ENCODE results near the gene RABL3. TPM values are rescaled to one million over a fixed set of nuclear protein-coding genes. Genes with fewer than 3 reads are reported as not detected.
A peak's percentile ranks its signal among the peaks of the same experiment; 100 is the strongest.
"Not testable (repeated sequence)": the region's sequence is repeated elsewhere in the genome, so short reads cannot be mapped to it uniquely, and the experiment has no call there.

The RABL3 gene
- polyA plus RNA-seq, 5 donors: 21.2 to 31.3 (median 26.9) TPM

- DNase-seq: no peak
Measured at GRCh38 chr3:120684896-120685295, 57.4 kb downstream of the RABL3 start.

GRCh38 chr3:120683671-120684301, 58.5 kb downstream of the RABL3 start:
- no peak for DNase-seq

GRCh38 chr3:120683213-120683612, 59.1 kb downstream of the RABL3 start:
- DNase-seq: no peak

GRCh38 chr3:120682095-120682681, 60.1 kb downstream of the RABL3 start, which contains the start of gene HGD:
HGD (minus strand) TSS chr3:120682239; CDS start chr3:120682111, 128 bp downstream.
- DNase-seq: no peak

GRCh38 chr3:120681506-120682038, 60.7 kb downstream of the RABL3 start:
- DNase-seq: no peak

DNA sequence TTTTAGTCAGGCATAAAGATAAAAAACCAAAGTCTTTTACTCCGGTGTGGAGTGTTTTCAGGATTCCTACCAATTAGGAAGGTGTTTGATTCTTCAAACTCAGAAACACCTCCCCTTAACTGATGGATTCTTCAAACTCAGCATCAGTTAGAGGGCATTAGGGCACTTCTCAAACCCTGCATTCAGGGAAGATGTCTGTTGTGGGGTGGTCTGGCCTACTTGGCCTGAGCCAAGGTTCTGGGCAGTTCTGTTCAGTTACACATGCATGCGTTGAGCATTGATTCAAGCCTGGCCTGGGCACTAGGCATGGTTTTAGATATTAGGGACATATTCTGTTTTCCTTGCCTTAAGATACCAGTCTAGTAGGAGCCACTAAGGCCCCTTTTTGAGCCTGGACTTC, 61.3 kb downstream of the RABL3 start:
- DNase-seq: no peak

- DNase-seq: no peak
Measured at GRCh38 chr3:120680193-120680894, 62.0 kb downstream of the RABL3 start.

- DNase-seq: no peak
Measured at GRCh38 chr3:120678984-120679383, 63.3 kb downstream of the RABL3 start.

DNA sequence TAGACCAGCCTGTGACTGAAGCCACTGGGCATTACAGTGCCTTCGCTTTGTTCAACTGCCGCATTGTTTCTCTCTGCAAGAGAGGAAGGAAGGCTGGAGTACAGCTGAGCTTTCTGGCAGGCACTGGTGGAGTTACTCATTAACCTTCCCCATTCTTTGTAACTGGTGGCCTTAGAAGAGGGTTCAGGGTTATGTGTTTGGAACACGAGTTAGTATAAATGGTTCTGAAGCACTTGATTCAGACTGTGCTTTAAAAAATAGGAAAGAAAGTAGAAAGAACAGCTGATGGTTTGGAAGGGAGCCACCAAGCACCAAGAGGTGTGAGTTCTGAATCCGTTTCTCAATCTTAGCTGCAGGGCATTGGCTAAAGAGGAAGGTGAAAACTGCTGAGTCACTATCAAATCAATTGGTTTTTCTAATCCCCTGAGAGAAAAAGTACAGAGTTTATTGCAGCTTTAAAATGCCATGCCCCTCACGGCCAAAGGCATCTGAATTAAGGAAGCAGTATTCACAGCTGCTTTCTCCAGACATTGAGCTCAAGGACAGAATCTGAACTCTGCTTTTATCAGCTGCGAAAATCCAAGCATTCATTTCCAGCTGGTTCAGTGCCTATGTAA, 63.9 kb downstream of the RABL3 start:
- DNase-seq: peak; percentile 65 to 71

GRCh38 chr3:120677193-120677592, 65.1 kb downstream of the RABL3 start:
- DNase-seq: not testable (repeated sequence)

DNA sequence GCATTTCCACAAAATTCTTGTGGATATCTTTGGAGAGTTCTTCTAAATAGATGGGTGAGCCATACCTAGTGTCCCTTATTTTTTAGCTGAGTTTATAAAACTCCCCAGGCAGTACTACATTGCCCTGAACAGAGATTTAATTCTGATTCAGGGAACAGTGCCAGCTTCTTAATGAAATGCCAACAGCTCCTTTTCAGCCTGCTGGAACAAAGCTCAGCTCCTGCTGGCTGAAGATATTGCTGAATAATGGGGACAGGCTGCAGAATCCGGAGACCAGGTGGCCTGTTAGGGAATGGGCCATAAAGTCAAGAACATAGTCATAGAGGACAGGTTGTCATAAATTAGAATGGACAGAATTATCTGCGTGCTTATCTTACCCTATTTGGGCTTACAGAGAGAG, 69.2 kb downstream of the RABL3 start:
- no peak for DNase-seq

DNA sequence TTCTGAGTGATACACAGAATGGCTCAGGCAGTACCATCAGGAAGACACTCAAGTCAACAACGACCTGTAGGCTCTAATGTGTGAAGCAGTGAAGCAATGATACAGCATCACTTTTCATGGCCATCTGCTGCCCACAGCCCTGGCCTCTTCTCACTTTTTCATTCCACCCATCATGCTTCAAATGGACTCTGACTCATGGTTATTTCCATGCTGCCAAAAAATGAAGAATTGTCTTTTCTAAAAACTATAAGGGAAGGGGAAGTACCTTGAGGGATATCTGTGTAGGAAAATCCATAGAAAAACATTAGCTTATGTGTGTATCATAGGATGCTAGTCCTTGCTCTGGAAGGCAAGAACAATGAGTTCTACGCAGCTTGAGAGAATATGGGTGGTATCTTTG, 71.7 kb downstream of the RABL3 start:
- DNase-seq: no peak

DNA sequence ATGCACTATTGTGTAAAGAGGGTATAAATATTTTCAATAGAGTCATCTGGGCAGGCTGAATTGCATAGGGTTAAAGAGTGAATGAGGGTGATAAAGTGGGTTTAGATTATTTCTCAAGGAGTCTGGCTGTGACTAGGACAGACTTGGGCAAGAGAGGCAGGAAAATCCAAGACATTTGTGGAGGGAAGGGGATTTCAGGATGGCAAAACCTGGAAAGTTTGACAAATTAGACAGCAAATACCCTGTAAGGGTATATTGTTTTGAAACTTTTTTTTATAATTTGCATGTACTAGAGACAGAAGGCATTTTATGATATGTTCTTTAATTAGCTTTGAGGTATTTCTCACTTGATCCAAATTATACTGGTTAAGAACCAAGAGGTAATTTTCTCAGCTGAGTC, 77.4 kb downstream of the RABL3 start:
- DNase-seq: no peak

DNA sequence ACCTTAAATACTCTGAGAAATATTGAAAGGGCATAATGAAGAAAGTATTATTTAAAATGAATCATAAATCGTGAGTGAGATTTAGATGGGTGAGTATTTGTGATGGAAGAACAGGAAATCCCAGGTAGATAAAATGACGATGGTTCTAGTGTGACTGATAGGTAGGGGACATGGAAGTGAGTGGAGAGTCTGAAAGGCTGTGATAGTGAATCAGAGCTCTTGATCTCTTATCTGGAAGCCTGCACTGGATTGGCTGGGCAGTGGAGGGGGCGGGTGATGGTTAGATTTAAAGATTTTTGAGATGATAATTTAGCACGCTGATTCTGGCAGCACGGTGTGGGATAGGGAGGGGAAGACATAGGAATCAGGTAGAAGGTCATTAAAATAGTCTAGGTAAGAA, 80.4 kb downstream of the RABL3 start:
- no peak for DNase-seq

DNA sequence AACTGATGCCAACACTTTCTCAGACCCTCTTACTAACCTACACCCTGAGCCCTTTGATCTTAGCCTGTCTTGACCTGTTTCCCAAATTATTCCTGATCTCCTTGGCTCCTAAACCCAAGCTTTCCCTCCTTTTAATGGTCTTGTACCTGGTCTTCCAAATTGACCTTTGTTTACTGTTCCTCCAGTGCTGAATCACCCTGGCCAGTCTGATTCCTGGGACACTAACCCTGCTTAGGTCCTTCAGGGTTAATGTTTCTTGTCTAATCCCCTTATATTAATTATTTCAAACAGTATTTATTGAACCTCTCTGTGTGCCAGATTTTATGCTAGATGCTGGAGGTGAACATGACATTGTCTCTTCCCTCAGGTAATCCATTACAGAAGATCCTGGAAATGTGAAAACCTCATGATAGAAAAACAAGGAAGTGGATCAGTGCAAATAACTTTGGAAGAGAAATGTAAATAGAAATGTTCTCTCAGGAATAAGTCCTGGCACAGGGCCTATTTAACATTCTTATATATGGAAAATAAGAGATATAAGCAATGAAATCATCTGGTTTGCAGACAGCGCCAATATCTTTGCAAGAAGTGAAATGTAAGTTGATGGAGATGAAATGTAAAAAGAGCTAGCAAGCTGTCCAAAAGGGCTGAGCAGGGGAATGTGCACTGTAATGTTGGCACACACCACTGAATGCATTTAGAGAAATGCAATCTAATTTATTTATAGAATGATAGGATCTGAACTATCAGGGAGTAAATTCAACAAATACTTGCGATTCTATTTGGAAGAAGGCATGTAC, 81.0 kb downstream of the RABL3 start:
- no peak for DNase-seq

DNA sequence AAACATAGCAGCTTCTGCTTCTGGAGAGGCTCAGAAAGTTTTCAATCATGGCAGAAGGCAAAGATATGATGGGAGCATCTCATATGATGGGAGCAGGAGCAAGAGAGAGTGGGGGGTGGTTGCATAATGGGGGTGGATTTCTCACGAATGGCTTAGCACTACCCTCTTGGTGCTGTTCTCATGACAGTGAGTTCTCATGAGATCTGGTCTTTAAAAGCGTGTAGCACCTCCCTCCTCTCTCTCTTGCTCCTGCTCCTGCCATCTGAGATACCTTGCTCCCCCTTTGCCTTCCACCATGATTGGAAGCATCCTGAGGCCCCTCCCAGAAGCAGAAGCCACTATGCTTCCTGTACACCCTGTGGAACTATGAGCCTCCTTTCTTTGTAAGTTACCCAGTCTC, 82.5 kb downstream of the RABL3 start:
- no peak for DNase-seq

GRCh38 chr3:120659285-120659684, 83.0 kb downstream of the RABL3 start:
- DNase-seq: no peak

GRCh38 chr3:120652896-120653545, 89.3 kb downstream of the RABL3 start:
- no peak for DNase-seq

DNA sequence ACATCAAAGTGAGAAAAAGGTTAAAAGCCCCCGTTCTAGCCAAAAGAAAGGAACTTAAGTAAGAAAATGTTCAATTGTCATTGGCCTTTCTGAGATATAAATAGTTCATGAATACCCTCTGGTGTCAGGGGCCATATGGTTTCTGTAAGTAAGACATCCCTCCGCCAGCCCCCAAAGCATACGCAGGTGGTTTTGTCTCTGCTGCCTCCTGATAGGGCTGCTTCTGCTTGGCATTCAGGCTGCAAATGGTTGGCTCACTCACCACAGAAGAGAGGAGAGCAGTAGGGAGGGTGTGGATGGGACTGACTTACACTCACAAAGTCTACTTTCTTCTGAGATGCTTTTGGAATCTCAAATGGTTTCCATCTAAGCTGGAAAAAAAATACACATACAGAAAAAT, 90.0 kb downstream of the RABL3 start:
- DNase-seq: no peak

DNA sequence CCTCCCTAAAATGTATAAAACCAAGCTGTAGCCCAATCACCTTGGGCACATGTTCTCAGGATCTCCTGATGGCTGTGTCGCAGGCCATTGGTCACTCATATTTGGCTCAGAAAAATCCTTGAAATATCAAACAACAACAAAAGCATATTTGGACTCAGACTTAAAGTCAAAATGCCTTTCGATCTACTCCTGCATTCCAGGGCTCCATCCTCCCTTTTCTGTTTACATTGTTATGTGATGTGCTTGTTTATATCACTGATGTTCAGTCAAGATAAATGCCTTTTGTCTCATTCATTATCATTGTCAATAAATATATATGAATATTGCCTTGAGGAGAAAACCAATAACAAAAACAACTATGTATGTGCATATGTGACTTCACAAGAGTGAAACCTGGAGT, 92.0 kb downstream of the RABL3 start:
- DNase-seq: no peak

DNA sequence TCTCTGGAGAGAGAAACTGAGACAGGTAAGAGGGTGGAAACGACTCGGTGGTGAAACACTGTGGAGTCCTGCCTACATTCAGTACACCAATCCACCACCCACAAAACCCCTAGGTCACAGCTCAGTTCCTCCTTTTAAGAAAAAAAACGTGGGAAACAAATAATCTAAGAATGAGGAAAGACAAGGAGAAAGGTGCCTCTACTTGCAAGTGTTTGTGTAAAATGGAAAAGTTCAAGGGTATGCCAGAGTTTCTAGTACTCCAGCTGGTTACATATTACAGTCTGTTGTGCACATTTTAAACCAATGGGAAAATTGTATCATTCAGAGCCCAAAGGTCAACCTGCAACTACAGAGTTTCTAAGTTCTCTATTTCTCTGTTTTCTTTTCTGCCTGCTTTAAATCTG, 92.5 kb downstream of the RABL3 start:
- DNase-seq: no peak
